ENCODE measurements around the gene SEMA4D. TPM values are rescaled to one million over a fixed set of nuclear protein-coding genes. Genes with fewer than 3 reads are reported as not detected.

The SEMA4D gene
- total RNA-seq, 3 donors from 2014 or later (not counting 1 experiment from before 2014, with no cell fraction given): 354 to 448 (median 420) TPM

DNA sequence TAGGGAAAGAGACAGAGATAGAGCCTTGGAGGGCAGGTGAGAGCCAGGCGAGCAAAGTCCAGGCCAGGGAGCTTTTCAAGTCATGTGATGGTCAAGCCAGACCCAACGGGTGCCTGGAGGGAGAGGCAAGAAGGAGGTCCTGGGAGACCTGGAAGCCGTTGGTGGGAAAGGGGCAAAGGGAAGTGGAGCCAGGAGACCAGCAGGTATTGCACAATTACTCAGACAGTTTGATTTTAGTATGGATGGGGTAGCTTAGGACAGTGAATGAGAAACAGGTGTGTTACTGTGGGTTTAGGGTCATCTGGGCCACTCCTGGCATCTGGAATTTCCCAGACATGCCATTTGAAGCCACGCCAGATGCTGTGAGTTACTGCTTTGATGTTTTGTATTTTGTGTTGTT is 174.5 kb downstream of the SEMA4D start:
- ATAC-seq: no peak

DNA sequence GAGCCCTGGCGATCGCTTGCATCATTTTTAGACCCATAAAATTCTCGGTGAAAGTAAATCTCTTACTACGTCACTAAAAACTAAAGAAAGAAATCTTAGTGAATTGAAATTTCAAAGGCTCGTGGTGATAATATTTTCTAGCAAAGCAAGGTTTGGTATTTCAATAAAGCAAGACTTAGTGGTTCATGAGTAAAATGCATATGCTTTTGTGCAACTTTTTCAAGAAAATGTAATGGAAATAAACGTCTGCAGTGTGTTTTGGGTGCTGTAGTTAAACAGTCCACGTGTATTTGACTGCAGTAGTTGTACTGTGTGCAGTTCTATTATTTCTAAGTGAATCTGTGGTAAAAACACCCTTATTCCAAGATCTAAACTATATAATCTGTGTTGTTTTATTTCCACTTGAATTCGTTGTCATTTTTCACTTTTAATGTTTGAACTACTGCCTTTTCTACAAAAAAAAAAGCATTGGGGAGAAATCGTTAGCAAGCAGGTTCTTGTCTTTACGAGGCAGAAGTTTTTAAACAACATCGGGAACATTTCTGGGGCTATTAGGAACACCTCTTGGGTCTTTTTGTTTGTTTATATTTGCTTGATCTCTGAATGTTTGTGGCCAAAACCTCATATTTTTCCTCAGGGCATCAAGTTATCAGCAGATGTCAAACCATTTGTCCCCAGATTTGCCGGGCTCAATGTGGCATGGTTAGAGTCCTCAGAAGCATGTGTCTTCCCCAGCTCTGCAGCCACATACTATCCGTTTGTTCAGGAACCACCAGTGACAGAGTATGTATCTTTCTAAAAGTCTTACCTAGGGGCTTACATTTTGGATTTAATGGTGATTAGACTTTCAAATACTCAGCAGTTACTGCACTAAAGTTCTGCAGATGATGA is 178.7 kb downstream of the SEMA4D start:
- no peaks in the 10 kb centered on the region for H3K27me3 Mint-ChIP-seq (ENCODE audit: low read depth in 2 of 2)
- H3K4me1 Mint-ChIP-seq: peaks cover 37 to 46% of the 10 kb centered on the region in 2 donors
- WGBS (ENCODE audit: insufficient coverage): 3% methylated on average over 12 of the region's 13 CpGs
- TF ChIP-seq, protein P1, sequence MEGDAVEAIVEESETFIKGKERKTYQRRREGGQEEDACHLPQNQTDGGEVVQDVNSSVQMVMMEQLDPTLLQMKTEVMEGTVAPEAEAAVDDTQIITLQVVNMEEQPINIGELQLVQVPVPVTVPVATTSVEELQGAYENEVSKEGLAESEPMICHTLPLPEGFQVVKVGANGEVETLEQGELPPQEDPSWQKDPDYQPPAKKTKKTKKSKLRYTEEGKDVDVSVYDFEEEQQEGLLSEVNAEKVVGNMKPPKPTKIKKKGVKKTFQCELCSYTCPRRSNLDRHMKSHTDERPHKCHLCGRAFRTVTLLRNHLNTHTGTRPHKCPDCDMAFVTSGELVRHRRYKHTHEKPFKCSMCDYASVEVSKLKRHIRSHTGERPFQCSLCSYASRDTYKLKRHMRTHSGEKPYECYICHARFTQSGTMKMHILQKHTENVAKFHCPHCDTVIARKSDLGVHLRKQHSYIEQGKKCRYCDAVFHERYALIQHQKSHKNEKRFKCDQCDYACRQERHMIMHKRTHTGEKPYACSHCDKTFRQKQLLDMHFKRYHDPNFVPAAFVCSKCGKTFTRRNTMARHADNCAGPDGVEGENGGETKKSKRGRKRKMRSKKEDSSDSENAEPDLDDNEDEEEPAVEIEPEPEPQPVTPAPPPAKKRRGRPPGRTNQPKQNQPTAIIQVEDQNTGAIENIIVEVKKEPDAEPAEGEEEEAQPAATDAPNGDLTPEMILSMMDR (IDR thresholded peaks at IDR 0.05): peak; percentile 5
- DNase-seq (peak in 1 of 2 donors; percentile 28), ATAC-seq (no peak)
- H3K4me1 ChIP-seq (ENCODE audit: control insufficient read depth, insufficient read depth, low read length): peaks cover 16% of the 10 kb centered on the region
- H3K27ac ChIP-seq (ENCODE audit: low read length): peak overlapping the region; percentile 84
- H3K27ac Mint-ChIP-seq: peak overlapping the region; percentile 94 to 98
- H3K9me3 Mint-ChIP-seq: no peaks in the 10 kb centered on the region
- H3K36me3 Mint-ChIP-seq: no peaks in the 10 kb centered on the region
- intact Hi-C loops (cut with micrococcal nuclease): loop anchor here (2.0 kb wide), 2 partner anchors 218 to 230 kb away; no protein-coding TSS in a partner anchor
- H3K27me3 ChIP-seq (ENCODE audit: control insufficient read depth, insufficient read depth, low read length): no peaks in the 10 kb centered on the region
- peak overlapping the region; percentile 54 for H3K4me3 ChIP-seq (ENCODE audit: low read length)
- H3K36me3 ChIP-seq (ENCODE audit: control insufficient read depth, insufficient read depth, low read length): peaks cover 18% of the 10 kb centered on the region
- H3K4me3 Mint-ChIP-seq: peak overlapping the region; percentile 96
- no peaks in the 10 kb centered on the region for H3K9me3 ChIP-seq (ENCODE audit: control insufficient read depth, insufficient read depth, low read length)

More for the DNA sequence above, 174.5 kb downstream of the SEMA4D start:
- Mint-ChIP-seq H3K4me3 (no peak overlapping the region), H3K27me3 (ENCODE audit: low read depth in 2 of 2) (no peaks in the 10 kb centered on the region), H3K27ac (peak overlapping the region in 1 of 2 donors; percentile 71), H3K36me3 (no peaks in the 10 kb centered on the region), H3K9me3 (no peaks in the 10 kb centered on the region), H3K4me1 (peaks cover 28 to 39% of the 10 kb centered on the region in 2 donors)
- Histone ChIP-seq H3K27me3 (ENCODE audit: control insufficient read depth, insufficient read depth, low read length) (no peaks in the 10 kb centered on the region), H3K4me3 (ENCODE audit: low read length) (no peak overlapping the region), H3K36me3 (ENCODE audit: control insufficient read depth, insufficient read depth, low read length) (peaks cover 30% of the 10 kb centered on the region), H3K9me3 (ENCODE audit: control insufficient read depth, insufficient read depth, low read length) (no peaks in the 10 kb centered on the region), H3K4me1 (ENCODE audit: control insufficient read depth, insufficient read depth, low read length) (peaks cover 11% of the 10 kb centered on the region), H3K27ac (ENCODE audit: low read length) (no peak overlapping the region)
- DNase-seq: no peak
- intact Hi-C loops (cut with micrococcal nuclease): no loop called here
- 81% methylated on average over 4 of the region's 4 CpGs for whole genome bisulfite sequencing (ENCODE audit: insufficient coverage)
- TF ChIP-seq, protein P1 (IDR thresholded peaks at IDR 0.05): no peak

DNA sequence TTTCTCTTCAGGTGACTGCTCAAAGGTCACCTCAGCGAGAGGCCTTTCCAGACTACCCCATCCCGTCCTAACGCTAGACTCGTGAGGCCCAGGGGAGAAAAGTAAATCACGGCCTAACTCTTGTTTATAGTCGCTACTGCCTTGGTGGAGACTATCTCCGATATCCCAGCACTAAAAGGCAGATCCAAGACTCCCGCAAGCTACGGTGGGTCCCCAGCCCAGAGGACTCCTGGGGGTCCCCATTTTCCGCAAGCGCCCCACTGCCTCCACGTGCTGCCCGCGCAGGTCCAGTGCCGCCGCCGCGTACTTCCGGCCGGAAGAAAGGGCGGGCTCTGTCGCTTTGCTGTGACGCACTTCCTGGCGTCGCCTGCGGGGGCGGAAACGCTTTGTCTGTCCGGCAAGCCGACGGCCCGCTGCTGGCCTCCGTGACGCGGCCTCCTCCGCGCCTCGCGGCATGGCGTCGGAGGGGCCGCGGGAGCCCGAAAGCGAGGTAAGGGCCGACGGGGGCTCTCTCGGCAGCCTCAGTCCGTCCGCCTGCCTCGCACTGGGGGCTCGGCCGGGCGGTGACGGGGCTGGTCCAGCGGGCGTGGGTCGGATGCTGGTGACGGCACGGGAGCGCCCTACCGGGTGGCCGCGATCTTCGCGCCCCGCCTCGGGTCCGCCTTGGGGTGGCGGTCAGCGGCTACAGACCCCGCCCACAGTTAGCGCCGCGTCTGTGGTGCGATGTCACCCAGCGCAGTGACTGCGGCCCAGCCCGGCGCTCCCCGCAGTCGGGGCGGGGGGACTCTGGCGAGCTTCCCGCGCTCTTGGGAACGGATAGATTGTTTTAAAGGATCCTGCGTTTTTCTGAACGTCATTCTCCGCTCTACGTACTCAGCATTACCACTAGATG is 179.5 kb downstream of the SEMA4D start, which contains the start of gene SECISBP2:
TSS of gene SECISBP2 (plus strand) at position 378 of the 892 bp plus-strand sequence. CDS start at position 455, 77 bp downstream.
- Mint-ChIP-seq H3K4me1 (peaks cover 34 to 38% of the 10 kb centered on the region in 2 donors), H3K27ac (peak within 1 kb of the TSS; percentile 94 to 98), H3K4me3 (peak within 1 kb of the TSS; percentile 96), H3K27me3 (ENCODE audit: low read depth in 2 of 2) (no peaks in the 10 kb centered on the region), H3K36me3 (no peaks in the 10 kb centered on the region), H3K9me3 (no peaks in the 10 kb centered on the region)
- under 1% methylated on average over 91 of the region's 91 CpGs for WGBS (ENCODE audit: insufficient coverage)
- TF ChIP-seq, protein P1 (IDR thresholded peaks at IDR 0.05): peak; percentile 66
- peak; percentile 87 to 98 (median 92) for ATAC-seq
- Histone ChIP-seq H3K27ac (ENCODE audit: low read length) (peak within 1 kb of the TSS; percentile 84), H3K4me3 (ENCODE audit: low read length) (peak within 1 kb of the TSS; percentile 54), H3K27me3 (ENCODE audit: control insufficient read depth, insufficient read depth, low read length) (no peaks in the 10 kb centered on the region), H3K9me3 (ENCODE audit: control insufficient read depth, insufficient read depth, low read length) (no peaks in the 10 kb centered on the region), H3K4me1 (ENCODE audit: control insufficient read depth, insufficient read depth, low read length) (peaks cover 16% of the 10 kb centered on the region), H3K36me3 (ENCODE audit: control insufficient read depth, insufficient read depth, low read length) (peaks cover 18% of the 10 kb centered on the region)
- intact Hi-C loops (cut with micrococcal nuclease): loop anchor here (1.0 to 2.0 kb wide), 3 partner anchors 8 to 230 kb away; no protein-coding TSS in a partner anchor
- DNase-seq: peak; percentile 96
